BE2C (cell line): ENCODE results near the gene H2BK1.

Experiments used
- DNase-seq: peaks from one replicate; pipeline ENCODE4 v3.0.0-alpha.2; 2020
- H3K27me3 ChIP-seq: fragments of 250-450 bp; sonication (Bioruptor Pico); 2 replicates; pipeline ENCODE4 v1.5.1; 2020; ENCODE audit warnings: mild to moderate bottlenecking
- H3K36me3 ChIP-seq: fragments of 250-450 bp; sonication (Bioruptor Pico); 2 replicates; pipeline ENCODE4 v1.5.1; 2020; ENCODE audit warnings: mild to moderate bottlenecking
- H3K4me1 ChIP-seq: fragments of 250-450 bp; sonication (Bioruptor Pico); 2 replicates; pipeline ENCODE4 v1.5.1; 2020
- H3K4me3 ChIP-seq: 2 replicates; pipeline ENCODE4 v1.5.1; 2011; ENCODE audit warnings: low read depth, low read length
- H3K9me3 ChIP-seq: fragments of 250-450 bp; sonication (Bioruptor Pico); 2 replicates; pipeline ENCODE4 v1.5.1; 2020
- CTCF ChIP-seq: IDR thresholded peaks from 2 replicates; pipeline ENCODE4 v1.5.1; 2012; ENCODE audit warnings: mild to moderate bottlenecking, low read depth, low read length

H2BK1 gene

GRCh38 chr7:151166629-151167196 lies 43.6 kb downstream of the H2BK1 start:
- no peaks in the 10 kb centered on the region for H3K9me3 ChIP-seq
- no peaks in the 10 kb centered on the region for H3K36me3 ChIP-seq
- no peak for DNase-seq
- H3K4me3 ChIP-seq: no peak overlapping the region
- TF ChIP-seq CTCF: no peak
- peaks cover 84% of the 10 kb centered on the region for H3K27me3 ChIP-seq
- no peaks in the 10 kb centered on the region for H3K4me1 ChIP-seq

GRCh38 chr7:151161757-151162156 lies 48.5 kb downstream of the H2BK1 start:
- TF ChIP-seq CTCF: no peak
- Histone ChIP-seq H3K9me3 (no peaks in the 10 kb centered on the region), H3K27me3 (peaks cover 55% of the 10 kb centered on the region), H3K4me1 (no peaks in the 10 kb centered on the region), H3K36me3 (no peaks in the 10 kb centered on the region), H3K4me3 (no peak overlapping the region)
- DNase-seq: no peak
